Hepatocyte (in vitro differentiated cells): ENCODE results near the gene TAF10. TPM values are rescaled to one million over a fixed set of nuclear protein-coding genes. Genes with fewer than 3 reads are reported as not detected.

Source experiments
- DNase-seq: peaks from one replicate; pipeline ENCODE4 v3.0.0-alpha.2; 2016; ENCODE audit warnings: low spot score
- H2AFZ ChIP-seq: fragments of 200-600 bp; sonication (generic); 2 replicates; pipeline ENCODE4 v1.6.0; 2016; ENCODE audit warnings: antibody characterized with exemption, mild to moderate bottlenecking
- H3K27ac ChIP-seq: fragments of 200-600 bp; sonication (generic); 2 replicates; pipeline ENCODE4 v1.5.1; 2016; ENCODE audit warnings: mild to moderate bottlenecking
- H3K27me3 ChIP-seq: fragments of 200-600 bp; sonication (generic); 2 replicates; pipeline ENCODE4 v1.6.1; 2016
- H3K36me3 ChIP-seq: fragments of 200-600 bp; sonication (generic); replicated peaks from 2 replicates; pipeline ENCODE4 v1.5.1; 2016; ENCODE audit warnings: low read depth; ENCODE audit not compliant: insufficient read depth
- H3K4me1 ChIP-seq: fragments of 200-600 bp; sonication (generic); 2 replicates; pipeline ENCODE4 v1.5.1; 2016; ENCODE audit warnings: mild to moderate bottlenecking, moderate library complexity; ENCODE audit not compliant: insufficient read depth
- H3K4me2 ChIP-seq: fragments of 200-600 bp; sonication (generic); 2 replicates; pipeline ENCODE4 v1.6.0; 2016
- H3K4me3 ChIP-seq: fragments of 200-600 bp; sonication (generic); 2 replicates; pipeline ENCODE4 v1.5.1; 2016; ENCODE audit warnings: mild to moderate bottlenecking
- H3K79me2 ChIP-seq: fragments of 200-600 bp; sonication (generic); 2 replicates; pipeline ENCODE4 v1.6.0; 2017; ENCODE audit warnings: mild to moderate bottlenecking
- H3K9me2 ChIP-seq: fragments of 200-600 bp; sonication (generic); replicated peaks from 2 replicates; pipeline ENCODE4 v1.6.0; 2017; ENCODE audit warnings: mild to moderate bottlenecking; ENCODE audit not compliant: insufficient read depth
- H3K9me3 ChIP-seq: fragments of 200-600 bp; sonication (generic); 2 replicates; pipeline ENCODE4 v1.5.1; 2016; ENCODE audit warnings: low read depth, mild to moderate bottlenecking
- H4K20me1 ChIP-seq: fragments of 200-600 bp; sonication (generic); 2 replicates; pipeline ENCODE4 v1.6.0; 2016; ENCODE audit warnings: mild to moderate bottlenecking; ENCODE audit not compliant: insufficient read depth, poor library complexity, severe bottlenecking
- EZH2 ChIP-seq: fragments of 200-600 bp; sonication (generic); IDR thresholded peaks from 2 replicates; pipeline ENCODE4 v1.6.1; 2016; ENCODE audit warnings: antibody characterized with exemption, mild to moderate bottlenecking, borderline replicate concordance
- EZH2phosphoT487 ChIP-seq: fragments of 200-600 bp; sonication (generic); IDR thresholded peaks from one replicate; pipeline ENCODE4 v1.6.1; 2018; ENCODE audit warnings: antibody characterized with exemption, mild to moderate bottlenecking, low read depth, moderate library complexity; ENCODE audit not compliant: unreplicated experiment, severe bottlenecking
- WGBS: methylation state at CpG from one replicate; pipeline ENCODE4 v1.1.6; 2016; ENCODE audit warnings: low lambda C conversion rate; ENCODE audit errors: missing lambda C conversion rate; 5-methylcytosine and 5-hydroxymethylcytosine counted together
- polyA plus RNA-seq: library from polyadenylated mRNA; unstranded; fragments of >200 nt; fragmentation: Nextera tagmentation; extraction: Ambion mirVana; gene quantifications from 2 replicates; pipeline ENCODE4 v1.2.1, GENCODE V29; 2016
- total RNA-seq: library from RNA; depleted of rRNA; stranded (reverse); fragments of >200 nt; gene quantifications from 2 replicates; pipeline ENCODE4 v1.2.3, GENCODE V29; 2014
- TF ChIP-seq, protein P1 (sequence below): fragments of 200-600 bp; sonication (generic); IDR thresholded peaks from 2 replicates; pipeline ENCODE4 v1.5.1; 2016; ENCODE audit warnings: antibody characterized with exemption, mild to moderate bottlenecking; ENCODE audit not compliant: poor library complexity

Gene TAF10
- total and polyA plus RNA-seq, 2 experiments from 2014 or later: 33.3 to 295 TPM

DNA sequence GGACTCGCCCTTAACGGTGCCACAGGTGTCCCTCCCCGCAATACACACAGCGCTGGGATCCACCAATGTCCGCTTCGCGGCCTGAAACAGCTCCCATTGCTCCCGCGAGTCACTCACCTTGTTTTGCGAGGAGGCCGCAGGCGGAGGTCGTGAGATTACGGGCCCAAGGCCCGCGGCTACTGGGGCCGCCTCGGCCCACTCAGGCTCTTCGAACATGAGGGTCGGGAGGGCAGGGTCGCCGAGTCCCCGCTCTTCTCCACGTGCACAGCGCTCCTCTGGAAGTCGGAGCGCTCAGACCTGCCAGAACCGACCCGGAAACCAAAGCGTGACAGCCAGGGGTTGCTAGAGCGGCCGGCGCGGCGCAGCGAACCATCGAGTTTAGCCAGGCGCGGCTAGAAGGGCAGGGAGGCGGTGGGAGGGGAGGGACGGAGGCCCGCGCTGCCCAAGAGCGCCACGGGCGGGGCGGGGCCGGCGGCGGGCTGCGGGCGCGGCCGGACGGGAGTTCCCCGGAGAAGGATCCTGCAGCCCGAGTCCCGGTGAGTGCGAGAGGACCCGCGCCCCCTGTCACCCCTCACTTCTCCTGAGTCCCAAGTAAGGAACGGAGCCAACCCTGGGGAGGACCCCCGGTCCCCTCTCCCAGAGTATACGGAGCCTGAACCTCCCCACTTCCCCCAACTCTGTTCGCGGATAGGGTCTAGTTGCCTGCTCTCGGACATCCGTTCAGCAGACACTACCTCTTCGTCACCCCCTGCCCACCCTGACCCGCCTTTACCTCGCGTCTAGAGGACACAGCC is 8.5 kb downstream of the TAF10 start, which contains the start of the genes ILK and RRP8:
ILK (plus strand) TSS at position 488 of the 794 bp plus-strand sequence. CDS start 498 bp downstream, outside the sequence.
RRP8 (minus strand) TSS at position 330 of the 794 bp plus-strand sequence; CDS start at position 216, 114 bp downstream.
- TF ChIP-seq EZH2: no peak
- TF ChIP-seq, protein P1, sequence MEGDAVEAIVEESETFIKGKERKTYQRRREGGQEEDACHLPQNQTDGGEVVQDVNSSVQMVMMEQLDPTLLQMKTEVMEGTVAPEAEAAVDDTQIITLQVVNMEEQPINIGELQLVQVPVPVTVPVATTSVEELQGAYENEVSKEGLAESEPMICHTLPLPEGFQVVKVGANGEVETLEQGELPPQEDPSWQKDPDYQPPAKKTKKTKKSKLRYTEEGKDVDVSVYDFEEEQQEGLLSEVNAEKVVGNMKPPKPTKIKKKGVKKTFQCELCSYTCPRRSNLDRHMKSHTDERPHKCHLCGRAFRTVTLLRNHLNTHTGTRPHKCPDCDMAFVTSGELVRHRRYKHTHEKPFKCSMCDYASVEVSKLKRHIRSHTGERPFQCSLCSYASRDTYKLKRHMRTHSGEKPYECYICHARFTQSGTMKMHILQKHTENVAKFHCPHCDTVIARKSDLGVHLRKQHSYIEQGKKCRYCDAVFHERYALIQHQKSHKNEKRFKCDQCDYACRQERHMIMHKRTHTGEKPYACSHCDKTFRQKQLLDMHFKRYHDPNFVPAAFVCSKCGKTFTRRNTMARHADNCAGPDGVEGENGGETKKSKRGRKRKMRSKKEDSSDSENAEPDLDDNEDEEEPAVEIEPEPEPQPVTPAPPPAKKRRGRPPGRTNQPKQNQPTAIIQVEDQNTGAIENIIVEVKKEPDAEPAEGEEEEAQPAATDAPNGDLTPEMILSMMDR: peak; percentile 12
- no peaks in the 10 kb centered on the region for H3K9me3 ChIP-seq
- WGBS: under 1% methylated on average over 52 of the region's 72 CpGs
- no peaks in the 10 kb centered on the region for H3K27me3 ChIP-seq
- no peaks in the 10 kb centered on the region for H3K9me2 ChIP-seq
- no peaks in the 10 kb centered on the region for H3K36me3 ChIP-seq
- peak within 1 kb of the TSS; percentile 80 for H3K4me3 ChIP-seq
- H3K4me1 ChIP-seq: peaks cover 42% of the 10 kb centered on the region
- peak within 1 kb of the TSS; percentile 96 for H3K4me2 ChIP-seq
- DNase-seq: peak; percentile 97
- H3K79me2 ChIP-seq: peaks cover 80% of the 10 kb centered on the region
- no peaks in the 10 kb centered on the region for H4K20me1 ChIP-seq
- peak within 1 kb of the TSS; percentile 98 for H3K27ac ChIP-seq
- peak within 1 kb of the TSS; percentile 72 for H2AFZ ChIP-seq

DNA sequence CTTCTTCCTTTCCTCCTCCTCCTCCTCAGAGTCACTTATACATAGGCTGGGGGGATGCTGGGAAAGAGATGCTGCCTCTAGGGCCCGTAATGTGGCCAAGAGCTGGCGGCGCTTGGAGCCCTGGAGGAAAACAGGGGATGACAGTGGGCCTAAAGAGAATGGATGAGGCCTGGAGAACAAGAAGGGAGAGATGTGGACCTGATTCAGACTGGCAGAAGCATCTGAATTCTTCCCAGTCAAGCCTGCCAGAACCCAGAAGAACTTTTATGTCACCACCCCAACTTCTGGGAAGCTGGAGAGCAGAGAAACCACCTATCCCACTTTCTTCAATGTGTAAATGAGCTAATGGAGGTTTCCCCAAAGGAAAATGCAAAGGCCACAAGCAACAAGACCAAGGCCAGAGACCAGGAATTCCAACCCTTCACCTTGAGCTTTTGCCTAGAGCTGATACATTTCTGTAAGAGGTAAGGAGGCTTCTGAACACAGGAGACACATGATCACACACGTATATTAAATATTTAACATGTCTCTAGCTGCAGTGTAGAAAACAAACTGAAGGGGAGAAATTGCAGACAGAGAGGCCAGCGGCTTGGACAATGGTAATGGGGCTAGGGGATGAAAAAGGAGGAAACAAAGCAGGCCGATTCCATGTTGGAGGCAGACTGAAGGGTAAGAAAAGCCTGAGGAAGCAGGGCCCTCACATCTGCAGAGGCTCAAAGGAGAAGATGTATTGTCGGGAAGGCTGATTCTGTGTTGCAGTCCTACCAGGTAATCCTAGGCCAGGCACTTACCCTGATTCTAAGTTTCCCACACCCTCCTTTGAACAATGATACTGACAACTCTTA is 9.7 kb downstream of the TAF10 start:
- Histone ChIP-seq H2AFZ (no peak overlapping the region), H3K9me3 (no peaks in the 10 kb centered on the region), H3K4me2 (peak overlapping the region; percentile 96), H3K4me1 (peaks cover 37% of the 10 kb centered on the region), H3K9me2 (no peaks in the 10 kb centered on the region), H3K27ac (peak overlapping the region; percentile 98), H3K27me3 (no peaks in the 10 kb centered on the region), H3K79me2 (peaks cover 68% of the 10 kb centered on the region), H3K4me3 (peak overlapping the region; percentile 80), H4K20me1 (no peaks in the 10 kb centered on the region), H3K36me3 (no peaks in the 10 kb centered on the region)
- TF ChIP-seq EZH2phosphoT487 (no peak), EZH2 (no peak)
- TF ChIP-seq, protein P1: no peak
- no peak for DNase-seq
- 66% methylated on average over 7 of the region's 7 CpGs for WGBS

GRCh38 chr11:6601041-6601461 is 11.0 kb downstream of the TAF10 start:
- Histone ChIP-seq H3K4me1 (peaks cover 28% of the 10 kb centered on the region), H3K9me2 (no peaks in the 10 kb centered on the region), H4K20me1 (no peaks in the 10 kb centered on the region), H3K4me3 (no peak overlapping the region), H2AFZ (no peak overlapping the region), H3K27ac (no peak overlapping the region), H3K79me2 (peaks cover 61% of the 10 kb centered on the region), H3K27me3 (no peaks in the 10 kb centered on the region), H3K36me3 (no peaks in the 10 kb centered on the region), H3K4me2 (no peak overlapping the region), H3K9me3 (no peaks in the 10 kb centered on the region)
- DNase-seq: no peak
- TF ChIP-seq EZH2: no peak
- no peak for TF ChIP-seq EZH2phosphoT487
- TF ChIP-seq, protein P1: no peak
- WGBS: 97% methylated on average over 13 of the region's 13 CpGs
